Measurements from ENCODE around the gene SCEL. TPM values are rescaled to one million over a fixed set of nuclear protein-coding genes. Genes with fewer than 3 reads are reported as not detected.

Gene SCEL
- total RNA-seq, 4 donors from 2014 or later, result not detected

DNA sequence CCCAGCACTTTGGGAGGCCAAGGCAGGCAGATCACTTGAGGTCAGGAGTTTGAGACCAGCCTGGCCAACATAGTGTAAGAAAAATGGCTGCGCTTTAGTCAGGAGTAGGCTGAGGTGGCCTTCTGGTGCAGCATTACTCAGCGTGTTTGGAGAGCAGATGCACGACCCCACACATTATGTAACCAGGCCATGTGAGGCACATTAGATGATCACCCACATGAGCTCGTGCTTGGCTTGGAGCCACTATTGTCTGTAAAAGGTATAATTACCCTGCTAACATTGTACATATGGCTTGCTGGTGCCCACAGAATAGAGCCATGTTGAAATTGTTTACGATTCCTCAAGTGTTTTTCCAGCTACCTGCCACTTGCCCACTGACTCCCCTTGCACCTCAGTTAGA is 24.0 kb upstream of the SCEL start:
- H3K27ac ChIP-seq, result no peak overlapping the region
- no peaks in the 10 kb centered on the region for H3K4me1 ChIP-seq
- H3K4me3 ChIP-seq, result no peak overlapping the region
- intact Hi-C loops (cut with DNase I; ENCODE audit: low total_unique reads), result no loop called here
- H3K9me3 ChIP-seq, result no peaks in the 10 kb centered on the region
- TF ChIP-seq POLR2A (IDR thresholded peaks at IDR 0.05), result no peak
- no peak for TF ChIP-seq CTCF (IDR thresholded peaks at IDR 0.05 in 4 of 5, conservative IDR thresholded peaks at IDR 0.05 in 1 of 5)
- H3K36me3 ChIP-seq, result no peaks in the 10 kb centered on the region
- no peaks in the 10 kb centered on the region for H3K27me3 ChIP-seq
- DNase-seq (no peak), ATAC-seq (no peak)
- in situ Hi-C loops (cut with MboI; ENCODE audit: low sequenced_read_pairs in 4 of 4), result loop anchor here in 1 of 4 donors (25.0 kb wide), 1 partner anchor 101 kb away; no protein-coding TSS in a partner anchor

DNA sequence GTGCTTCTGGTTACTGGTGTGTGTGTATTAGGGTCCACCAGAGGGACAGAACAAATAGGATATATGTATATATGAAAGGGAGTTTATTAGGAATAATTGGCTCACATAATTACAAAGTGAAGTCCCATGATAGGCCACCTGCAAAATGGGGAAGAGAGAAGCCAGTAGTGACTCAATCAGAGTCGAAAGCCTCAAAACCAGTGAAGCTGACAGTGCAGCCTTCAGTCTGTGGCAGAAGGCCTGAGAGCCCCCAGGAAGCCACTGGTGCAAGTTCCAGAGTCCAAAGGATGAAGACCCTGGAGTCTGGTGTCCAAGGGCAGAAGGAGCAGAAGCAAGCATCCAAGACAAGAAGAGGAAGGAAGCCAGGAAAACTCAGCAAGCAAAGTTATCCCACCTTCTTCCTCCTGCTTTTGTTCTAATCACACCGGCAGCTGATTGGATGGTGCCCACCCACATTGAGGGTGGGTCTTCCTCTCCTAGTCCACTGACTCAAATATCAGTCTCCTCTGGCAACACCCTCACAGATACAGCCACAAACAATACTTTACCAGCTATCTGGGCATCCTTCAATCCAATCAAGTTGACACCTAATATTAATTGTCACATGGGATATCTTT is 21.7 kb upstream of the SCEL start:
- ATAC-seq, result no peak
- intact Hi-C loops (cut with DNase I; ENCODE audit: low total_unique reads) (no loop called here), in situ Hi-C loops (cut with MboI; ENCODE audit: low sequenced_read_pairs in 4 of 4) (loop anchor here in 1 of 4 donors (25.0 kb wide), 1 partner anchor 98 kb away; no protein-coding TSS in a partner anchor)
- Histone ChIP-seq H3K36me3 (no peaks in the 10 kb centered on the region), H3K9me3 (no peaks in the 10 kb centered on the region), H3K27ac (no peak overlapping the region), H3K4me1 (no peaks in the 10 kb centered on the region), H3K4me3 (no peak overlapping the region), H3K27me3 (no peaks in the 10 kb centered on the region)
- no peak for TF ChIP-seq CTCF (IDR thresholded peaks at IDR 0.05 in 4 of 5, conservative IDR thresholded peaks at IDR 0.05 in 1 of 5)
- no peak for TF ChIP-seq POLR2A (IDR thresholded peaks at IDR 0.05)
- DNase-seq, result no peak

DNA sequence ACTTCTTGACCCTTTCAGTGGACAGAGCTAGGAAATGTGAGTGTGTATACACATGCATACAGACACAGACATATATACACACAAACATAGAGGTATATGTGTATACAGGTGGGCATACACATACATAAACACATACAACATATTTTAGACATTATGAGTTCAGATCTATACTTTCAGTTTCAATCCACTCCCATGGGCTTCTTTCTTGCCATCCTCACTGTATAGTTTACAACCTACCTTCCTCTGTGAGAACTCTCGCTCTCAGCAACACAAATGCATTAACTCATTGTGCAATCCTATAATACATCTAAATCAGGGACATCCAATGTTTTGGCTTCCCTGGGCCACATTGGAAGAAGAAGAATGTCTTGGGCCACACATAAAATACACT is 21.2 kb upstream of the SCEL start:
- no peak for DNase-seq
- Histone ChIP-seq H3K36me3 (no peaks in the 10 kb centered on the region), H3K4me1 (no peaks in the 10 kb centered on the region), H3K9me3 (no peaks in the 10 kb centered on the region), H3K27ac (no peak overlapping the region), H3K27me3 (no peaks in the 10 kb centered on the region), H3K4me3 (no peak overlapping the region)
- in situ Hi-C loops (cut with MboI; ENCODE audit: low sequenced_read_pairs in 4 of 4), result loop anchor here in 1 of 4 donors (25.0 kb wide), 1 partner anchor 98 kb away; no protein-coding TSS in a partner anchor
- no peak for ATAC-seq
- intact Hi-C loops (cut with DNase I; ENCODE audit: low total_unique reads), result no loop called here
- TF ChIP-seq POLR2A (IDR thresholded peaks at IDR 0.05), result no peak
- no peak for TF ChIP-seq CTCF (IDR thresholded peaks at IDR 0.05 in 4 of 5, conservative IDR thresholded peaks at IDR 0.05 in 1 of 5)

DNA sequence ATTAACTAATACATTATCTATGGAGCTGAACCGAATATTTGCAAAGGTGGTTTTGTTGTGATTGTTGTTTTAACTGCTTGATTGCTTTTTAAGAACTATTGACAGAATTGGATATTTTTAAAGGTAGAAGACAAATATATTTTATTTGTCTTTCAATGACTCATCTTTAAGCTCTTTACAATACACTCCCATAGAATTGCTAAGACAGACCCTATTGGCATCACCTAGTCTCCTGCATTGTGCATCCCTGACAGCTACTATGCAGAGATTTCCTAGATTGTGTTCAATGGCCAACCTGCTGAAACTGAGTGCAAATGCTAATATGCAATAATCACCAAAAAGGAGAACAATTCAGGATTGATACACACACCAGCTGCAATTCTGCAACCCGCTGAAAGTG is 19.7 kb upstream of the SCEL start:
- no peak for ATAC-seq
- TF ChIP-seq POLR2A (IDR thresholded peaks at IDR 0.05) (no peak), CTCF (IDR thresholded peaks at IDR 0.05 in 4 of 5, conservative IDR thresholded peaks at IDR 0.05 in 1 of 5) (no peak)
- Histone ChIP-seq H3K27me3 (no peaks in the 10 kb centered on the region), H3K4me1 (no peaks in the 10 kb centered on the region), H3K36me3 (no peaks in the 10 kb centered on the region), H3K9me3 (no peaks in the 10 kb centered on the region), H3K4me3 (no peak overlapping the region), H3K27ac (no peak overlapping the region)
- no peak for DNase-seq
- in situ Hi-C loops (cut with MboI; ENCODE audit: low sequenced_read_pairs in 4 of 4) (loop anchor here in 1 of 4 donors (25.0 kb wide), 1 partner anchor 97 kb away; no protein-coding TSS in a partner anchor), intact Hi-C loops (cut with DNase I; ENCODE audit: low total_unique reads) (no loop called here)

All from gastrocnemius medialis (tissue), 4 donors.